ENCODE results near the gene SRSF9.
"Not testable (repeated sequence)": the region's sequence is repeated elsewhere in the genome, so short reads cannot be mapped to it uniquely, and the experiment has no call there.

Gene SRSF9, protein sequence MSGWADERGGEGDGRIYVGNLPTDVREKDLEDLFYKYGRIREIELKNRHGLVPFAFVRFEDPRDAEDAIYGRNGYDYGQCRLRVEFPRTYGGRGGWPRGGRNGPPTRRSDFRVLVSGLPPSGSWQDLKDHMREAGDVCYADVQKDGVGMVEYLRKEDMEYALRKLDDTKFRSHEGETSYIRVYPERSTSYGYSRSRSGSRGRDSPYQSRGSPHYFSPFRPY

DNA sequence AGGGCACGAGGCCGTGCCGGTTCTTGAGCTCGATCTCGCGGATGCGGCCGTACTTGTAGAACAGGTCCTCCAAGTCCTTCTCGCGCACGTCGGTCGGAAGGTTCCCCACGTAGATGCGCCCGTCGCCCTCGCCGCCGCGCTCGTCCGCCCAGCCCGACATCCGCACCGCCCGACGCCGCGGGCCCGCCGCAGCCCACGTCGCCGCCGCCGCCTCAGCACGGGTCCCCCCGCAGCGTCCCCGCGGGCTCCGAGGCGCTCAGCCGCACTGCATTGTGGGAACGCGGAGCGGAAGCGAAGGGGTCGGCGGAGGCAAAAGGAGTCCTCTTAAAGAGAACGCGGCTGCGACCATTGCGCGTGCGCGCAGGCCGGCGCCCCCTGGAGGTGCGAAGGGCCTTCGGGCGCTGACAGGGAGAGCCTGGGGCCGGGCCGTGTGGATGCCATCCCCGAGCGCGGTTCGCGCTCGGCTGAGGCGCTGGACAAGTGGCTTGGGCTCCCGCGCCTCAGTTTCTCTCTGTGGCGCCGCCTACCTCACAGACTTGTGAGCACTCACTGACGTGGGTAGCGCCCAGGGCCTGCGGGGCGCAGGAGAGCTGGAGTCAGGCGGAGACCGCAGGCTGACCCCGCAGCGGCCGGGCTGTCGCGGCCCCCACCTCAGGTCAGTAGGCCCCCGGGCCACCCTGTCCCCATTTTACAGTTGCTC lies at the start of gene SRSF9:
Gene SRSF9 (minus strand): TSS at position 299 of the 700 bp plus-strand sequence. CDS start 139 bp downstream, at position 160.
- DNase-seq (ENCODE audit: low read depth in 1 of 2, low spot score in 1 of 2), result peak; percentile 95 to 98

DNA sequence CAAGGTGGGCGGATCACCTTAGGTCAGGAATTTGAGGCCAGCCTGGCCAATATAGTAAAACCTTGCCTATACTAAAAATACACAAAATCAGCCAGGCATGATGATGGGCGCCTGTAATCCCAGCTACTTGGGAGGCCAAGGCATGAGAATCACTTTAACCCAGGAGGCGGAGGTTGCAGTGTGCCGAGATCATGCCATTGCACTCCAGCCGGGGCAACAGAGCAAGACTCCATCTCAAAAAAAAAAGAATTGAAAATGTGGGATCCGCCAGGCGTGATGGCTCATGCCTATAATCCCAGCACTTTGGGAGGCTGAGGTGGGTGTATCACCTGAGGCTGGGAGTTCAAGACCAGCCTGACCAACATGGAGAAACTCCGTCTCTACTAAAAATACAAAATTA lies 49.8 kb upstream of the SRSF9 start:
- DNase-seq (ENCODE audit: low read depth in 1 of 2, low spot score in 1 of 2), result not testable (repeated sequence)

DNA sequence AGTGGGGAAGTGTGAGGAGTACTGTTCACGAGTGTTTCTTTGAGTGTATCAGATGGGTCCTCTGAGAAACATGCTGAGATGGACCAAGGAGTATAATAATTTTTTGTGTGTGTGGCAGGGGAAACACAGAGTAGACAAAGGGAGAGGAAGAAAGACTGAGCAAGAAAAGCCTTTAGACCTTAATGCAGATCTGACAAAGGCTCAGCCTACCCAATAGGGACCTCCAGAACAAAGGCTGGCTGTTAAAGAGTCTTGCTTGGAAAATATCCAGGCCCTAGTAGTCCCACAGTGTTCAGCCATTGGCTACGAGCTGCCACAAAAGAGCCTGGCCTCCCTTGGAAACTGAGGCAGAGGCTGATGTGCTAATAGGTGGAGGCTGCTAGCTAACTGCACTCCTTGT lies 45.9 kb upstream of the SRSF9 start:
- no peak for DNase-seq (ENCODE audit: low read depth in 1 of 2, low spot score in 1 of 2)

DNA sequence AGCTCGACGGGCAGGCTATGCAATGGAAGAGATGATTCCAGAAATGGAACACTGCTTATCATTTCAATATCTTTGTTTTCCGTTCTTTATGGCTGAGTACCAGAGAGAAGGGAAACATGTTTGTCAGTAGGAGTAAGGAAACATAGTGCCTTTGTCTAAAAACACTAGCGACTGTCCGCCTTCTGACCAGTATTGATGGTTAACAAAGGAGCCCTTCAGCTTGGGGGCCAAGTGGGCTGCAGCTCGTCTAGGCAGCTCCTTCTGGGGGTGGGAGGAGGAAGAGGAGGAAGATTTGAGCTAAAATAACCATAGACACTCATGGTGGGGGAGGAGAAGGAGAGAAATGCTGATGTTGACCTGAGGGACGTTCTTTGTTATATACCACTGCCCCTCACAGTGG lies 44.5 kb upstream of the SRSF9 start:
- DNase-seq (ENCODE audit: low read depth in 1 of 2, low spot score in 1 of 2), result no peak

DNA sequence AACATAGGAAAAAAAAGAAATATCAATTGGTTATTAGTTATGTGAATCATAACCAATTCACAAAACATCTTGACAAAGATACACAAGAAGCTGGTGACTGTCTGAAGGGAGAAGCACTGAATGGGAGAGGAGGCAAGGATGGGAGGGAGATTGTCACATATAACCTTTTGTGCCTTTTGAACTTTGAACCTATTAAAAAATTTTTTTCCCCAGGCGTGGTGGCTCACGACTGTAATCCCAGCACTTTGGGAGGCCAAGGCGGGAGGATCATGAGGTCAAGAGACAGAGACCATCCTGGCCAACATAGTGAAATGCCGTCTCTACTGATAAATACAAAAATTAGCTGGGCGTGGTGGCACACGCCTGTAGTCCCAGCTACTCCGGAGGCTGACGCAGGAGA lies 39.0 kb upstream of the SRSF9 start:
- DNase-seq (ENCODE audit: low read depth in 1 of 2, low spot score in 1 of 2), result no peak

DNA sequence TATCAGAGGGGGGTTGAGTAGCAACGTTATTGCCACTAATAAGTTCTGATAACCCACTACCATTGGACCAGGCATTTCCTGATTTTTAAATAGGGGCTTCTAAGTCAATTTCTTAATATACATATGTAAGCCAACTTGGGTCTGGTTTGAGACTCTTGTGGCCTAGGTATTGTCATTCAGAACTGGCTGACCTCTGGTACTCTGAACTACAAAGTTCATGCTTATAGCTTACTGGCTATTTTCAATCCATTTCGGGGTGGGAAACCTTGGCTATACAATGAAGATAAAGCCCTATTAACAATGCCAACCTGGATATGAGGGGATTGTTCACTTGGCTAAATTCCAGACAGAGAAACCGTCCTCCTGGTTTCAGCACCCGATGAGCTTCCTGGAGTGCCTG lies 35.0 kb upstream of the SRSF9 start:
- no peak for DNase-seq (ENCODE audit: low read depth in 1 of 2, low spot score in 1 of 2)

DNA sequence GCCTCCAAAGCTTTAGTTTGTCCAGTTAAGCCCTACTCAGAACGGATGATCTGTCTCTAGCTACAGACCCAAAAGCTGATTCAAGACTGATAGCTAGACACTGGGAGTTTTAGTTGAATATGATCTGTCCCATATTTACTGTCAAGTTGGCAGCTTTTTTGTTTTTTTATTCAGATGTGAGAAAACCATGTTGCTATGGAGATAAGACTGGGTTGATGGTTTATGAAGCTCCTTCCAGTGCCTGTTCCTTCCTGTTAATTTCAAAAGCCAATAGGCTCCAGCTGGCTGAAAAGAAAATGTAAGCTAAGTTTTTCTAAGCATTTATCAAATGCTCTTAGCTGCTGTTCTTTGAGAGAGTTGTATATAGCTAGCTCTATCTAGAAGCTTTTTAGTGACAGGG lies 31.0 kb upstream of the SRSF9 start:
- no peak for DNase-seq (ENCODE audit: low read depth in 1 of 2, low spot score in 1 of 2)

DNA sequence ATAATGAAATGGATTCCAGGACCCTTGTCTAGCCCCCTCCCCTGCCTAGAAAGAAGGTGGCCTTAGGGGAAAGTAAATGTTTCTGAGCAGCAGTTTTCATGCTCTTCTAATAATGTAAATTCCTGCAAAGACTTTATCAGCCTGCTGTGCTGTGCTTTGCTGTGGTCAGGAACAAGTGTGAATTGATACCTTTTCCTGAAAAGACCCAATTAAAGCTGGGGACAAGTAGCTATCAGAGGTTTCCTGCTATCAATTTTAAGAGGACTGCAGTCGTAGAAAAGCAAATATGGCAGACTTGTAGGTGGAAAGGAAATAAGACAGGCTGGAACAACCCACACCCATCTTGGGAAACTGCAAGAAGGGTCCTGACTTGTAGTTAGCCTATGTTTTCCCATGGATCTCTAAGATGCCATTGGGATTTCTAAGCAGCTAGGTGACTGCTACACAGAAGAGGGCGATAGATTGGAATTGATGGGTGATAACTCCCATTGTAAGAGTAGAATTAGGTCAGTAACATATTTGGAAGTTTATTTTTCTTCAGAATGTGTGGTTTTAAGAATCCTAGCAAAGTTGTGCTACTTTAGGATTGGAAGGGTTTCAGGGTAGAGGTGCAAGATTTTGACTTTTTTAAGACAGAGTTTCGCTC lies 29.4 kb upstream of the SRSF9 start:
- DNase-seq (ENCODE audit: low read depth in 1 of 2, low spot score in 1 of 2), result no peak

DNA sequence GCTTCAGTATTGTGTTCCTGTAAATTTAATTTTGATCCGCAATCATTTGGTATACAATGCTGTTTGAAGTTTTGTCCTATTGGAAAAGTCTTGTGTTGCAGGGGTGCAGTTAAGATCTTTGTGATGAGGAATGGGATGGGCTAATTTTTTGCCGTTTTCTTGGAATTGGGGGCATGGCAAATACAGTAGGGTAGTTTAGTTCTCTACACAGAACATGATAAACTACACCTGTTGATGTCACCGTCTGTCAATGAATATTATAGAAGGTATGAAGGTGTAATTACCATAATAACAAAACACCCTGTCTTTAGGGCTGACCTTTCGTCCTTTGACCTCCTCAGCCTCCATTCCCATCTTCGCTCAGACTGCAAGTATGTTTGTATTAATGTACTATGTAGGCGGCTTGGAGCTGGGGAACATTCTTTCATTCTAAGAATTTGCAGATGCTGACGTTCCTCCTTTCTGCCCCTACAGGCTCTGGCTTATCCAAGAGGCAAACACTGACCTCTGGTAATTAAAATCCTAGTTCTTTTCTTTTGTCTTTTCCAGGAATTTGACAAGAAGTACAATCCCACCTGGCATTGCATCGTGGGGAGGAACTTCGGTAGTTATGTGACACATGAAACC lies 28.1 kb upstream of the SRSF9 start:
- DNase-seq (ENCODE audit: low read depth in 1 of 2, low spot score in 1 of 2), result no peak

DNA sequence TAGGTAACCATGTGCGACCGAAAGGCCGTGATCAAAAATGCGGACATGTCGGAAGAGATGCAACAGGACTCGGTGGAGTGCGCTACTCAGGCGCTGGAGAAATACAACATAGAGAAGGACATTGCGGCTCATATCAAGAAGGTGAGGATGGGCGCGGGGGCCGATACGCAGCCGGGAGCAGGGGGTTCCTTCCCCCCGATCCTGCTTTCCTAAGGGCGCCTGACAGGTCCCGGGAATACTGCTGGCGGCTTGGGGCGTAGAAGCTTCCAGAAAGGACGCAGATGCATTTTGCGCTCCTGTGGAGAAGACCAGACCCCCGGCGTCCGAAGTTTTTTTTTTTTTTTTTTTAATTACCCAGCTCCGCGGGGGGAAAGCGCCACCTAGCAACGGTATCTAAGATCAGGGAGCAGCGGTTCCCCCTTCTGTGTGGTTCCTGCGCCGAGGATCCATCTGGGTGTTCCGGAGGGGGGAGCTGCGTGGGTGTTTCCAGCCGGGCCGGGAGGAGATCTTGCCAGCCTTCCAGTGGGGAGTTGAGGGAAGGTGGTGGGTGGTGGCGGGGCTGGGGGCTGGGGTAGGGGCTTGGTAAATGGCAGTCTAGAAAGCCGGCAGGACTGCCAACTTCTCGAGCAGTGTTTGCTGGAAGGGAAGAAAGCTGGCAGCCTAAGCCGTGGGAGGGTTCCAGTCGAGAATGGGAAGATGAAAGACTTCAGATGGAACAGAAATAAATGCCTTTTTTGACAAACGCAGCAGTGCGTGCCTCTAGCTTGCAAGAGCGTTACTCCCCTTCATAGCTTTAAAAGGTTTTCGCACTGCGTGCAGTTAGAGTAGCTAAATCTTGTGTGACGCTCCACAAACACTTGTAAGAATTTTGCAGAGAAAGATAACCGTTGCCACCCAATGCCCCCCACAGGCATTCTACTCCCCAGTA lies 27.1 kb upstream of the SRSF9 start:
- peak; percentile 6 to 36 for DNase-seq (ENCODE audit: low read depth in 1 of 2, low spot score in 1 of 2)

DNA sequence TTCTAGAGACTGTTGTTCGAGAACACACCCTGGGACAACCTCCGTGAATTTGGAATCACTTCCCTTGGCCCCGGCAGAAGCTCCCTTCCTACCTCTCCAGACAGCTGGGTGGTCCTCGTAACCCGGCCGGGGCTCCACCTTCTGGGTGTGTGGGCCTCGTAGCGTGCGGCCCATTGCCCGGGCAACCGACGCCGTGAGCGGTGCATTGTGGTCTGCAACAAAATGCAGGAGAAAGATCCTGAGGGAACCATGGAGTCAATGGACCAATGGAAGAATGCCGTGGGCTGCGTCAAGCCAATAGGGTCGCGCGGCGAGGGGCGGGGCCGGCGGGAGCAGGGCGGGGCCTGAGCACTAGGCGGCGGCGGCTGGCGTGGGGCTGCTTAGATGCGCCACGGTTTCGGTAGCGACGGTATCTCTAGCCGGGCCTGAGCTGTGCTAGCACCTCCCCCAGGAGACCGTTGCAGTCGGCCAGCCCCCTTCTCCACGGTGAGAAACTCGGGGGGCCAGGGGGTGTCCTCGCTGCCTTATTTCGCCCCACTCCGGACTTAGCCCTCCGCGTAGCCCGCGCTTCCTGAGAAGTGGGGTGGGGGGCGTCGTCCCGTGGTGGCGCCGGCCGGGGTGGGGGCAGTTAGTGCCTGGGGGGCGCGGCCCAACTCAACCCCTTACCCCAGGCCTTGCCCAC lies 26.3 kb upstream of the SRSF9 start, which contains the start of gene DYNLL1:
Gene DYNLL1 (plus strand): TSS at position 383 of the 682 bp plus-strand sequence. CDS start 309 bp downstream, outside the sequence.
- DNase-seq (ENCODE audit: low read depth in 1 of 2, low spot score in 1 of 2), result peak; percentile 97

DNA sequence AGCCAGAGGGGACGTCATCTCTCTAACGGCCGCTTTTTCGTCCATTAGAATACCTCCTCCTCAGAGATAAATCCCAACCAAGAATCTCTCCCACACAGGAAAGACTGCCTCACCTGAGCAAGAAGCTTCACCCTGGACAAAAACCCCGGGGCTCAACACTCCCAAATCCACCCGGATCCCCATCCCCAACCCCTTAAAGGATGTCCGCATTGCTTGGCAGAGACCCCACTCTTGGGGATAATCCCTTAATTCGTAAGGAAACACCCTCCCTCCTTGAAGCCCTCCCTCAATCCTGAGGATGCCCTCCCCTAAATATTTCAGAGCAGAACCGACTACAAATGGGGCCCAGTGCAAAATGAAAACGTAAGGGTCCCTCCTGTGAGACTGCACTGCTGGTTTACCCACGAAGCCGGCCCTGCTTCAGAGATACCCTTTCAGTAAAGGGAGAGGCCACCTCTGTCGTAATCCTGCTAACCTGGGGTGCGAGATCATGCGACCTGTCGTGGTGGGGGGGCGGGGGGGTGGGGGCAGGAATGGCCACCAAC lies 25.7 kb upstream of the SRSF9 start:
- DNase-seq (ENCODE audit: low read depth in 1 of 2, low spot score in 1 of 2), result no peak

DNA sequence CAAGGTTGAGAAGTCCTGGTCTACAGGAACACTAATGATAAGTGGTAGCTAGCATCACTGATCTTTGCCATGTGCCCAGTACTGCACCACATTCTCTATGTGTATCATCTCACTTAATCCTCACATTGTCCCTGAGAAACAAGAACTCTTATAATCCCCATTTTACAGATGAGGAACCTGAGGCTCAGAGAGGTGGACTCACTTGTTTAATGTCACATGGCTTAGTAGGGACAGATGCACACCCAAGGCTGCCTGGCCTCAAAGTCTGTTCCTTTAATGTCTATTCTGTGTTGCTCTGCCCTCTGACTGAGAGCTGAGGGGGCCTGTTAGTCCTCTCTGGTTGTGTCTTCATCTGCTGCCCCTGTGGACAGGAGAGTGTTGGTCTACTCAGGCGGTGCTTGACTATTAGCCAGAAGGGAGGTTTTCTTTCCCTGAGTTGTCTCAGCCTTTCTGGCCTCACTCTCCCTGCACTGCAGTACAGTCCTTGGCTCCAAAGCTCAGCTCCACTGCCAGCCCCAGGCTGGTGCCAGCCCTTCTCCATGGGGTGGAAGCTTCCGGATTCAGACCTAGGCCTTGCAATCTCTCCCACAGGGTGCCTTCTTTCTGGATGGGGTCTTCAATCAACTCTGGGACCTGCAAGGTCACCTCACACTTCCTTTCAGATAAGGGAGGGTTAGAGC lies 21.4 kb upstream of the SRSF9 start:
- DNase-seq (ENCODE audit: low read depth in 1 of 2, low spot score in 1 of 2), result no peak

DNA sequence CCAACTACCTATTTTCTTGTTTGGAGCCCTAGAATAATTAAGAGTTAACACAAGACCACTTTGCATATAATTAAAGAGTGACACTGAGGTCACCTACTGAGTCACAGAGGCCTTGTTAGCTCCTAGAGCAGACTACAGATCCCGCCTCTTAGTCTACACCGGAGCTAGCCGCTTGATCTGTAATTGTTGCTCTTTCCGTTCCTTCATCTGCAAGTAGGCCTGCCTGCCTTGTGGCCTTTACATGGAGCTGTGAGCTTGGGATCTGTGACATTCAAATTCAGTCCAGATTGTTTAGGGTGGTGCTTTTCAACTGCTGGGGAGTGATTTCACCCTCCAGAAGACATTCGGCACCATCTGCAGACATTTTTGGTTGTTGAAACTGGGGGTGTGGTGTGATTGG lies 20.8 kb upstream of the SRSF9 start:
- DNase-seq (ENCODE audit: low read depth in 1 of 2, low spot score in 1 of 2), result no peak

DNA sequence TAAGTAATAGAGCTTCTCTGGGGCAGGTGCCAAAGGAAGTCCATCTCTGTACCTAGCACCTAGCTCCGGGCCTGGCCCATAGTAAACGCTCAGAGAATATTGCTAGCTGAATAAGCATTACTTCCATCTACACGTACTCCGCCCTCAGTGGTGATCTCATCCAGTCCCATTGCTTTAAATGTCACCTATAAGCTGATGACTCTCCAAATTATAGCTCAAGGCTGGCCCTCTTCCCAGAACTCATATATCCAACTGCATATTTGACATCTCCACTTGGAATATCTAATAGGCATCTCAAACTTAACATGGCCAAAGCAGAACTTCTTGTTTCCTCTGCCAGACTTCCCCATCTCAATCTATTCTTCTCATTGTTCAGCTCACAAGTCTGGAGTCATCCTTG lies 19.5 kb upstream of the SRSF9 start:
- DNase-seq (ENCODE audit: low read depth in 1 of 2, low spot score in 1 of 2), result no peak

DNA sequence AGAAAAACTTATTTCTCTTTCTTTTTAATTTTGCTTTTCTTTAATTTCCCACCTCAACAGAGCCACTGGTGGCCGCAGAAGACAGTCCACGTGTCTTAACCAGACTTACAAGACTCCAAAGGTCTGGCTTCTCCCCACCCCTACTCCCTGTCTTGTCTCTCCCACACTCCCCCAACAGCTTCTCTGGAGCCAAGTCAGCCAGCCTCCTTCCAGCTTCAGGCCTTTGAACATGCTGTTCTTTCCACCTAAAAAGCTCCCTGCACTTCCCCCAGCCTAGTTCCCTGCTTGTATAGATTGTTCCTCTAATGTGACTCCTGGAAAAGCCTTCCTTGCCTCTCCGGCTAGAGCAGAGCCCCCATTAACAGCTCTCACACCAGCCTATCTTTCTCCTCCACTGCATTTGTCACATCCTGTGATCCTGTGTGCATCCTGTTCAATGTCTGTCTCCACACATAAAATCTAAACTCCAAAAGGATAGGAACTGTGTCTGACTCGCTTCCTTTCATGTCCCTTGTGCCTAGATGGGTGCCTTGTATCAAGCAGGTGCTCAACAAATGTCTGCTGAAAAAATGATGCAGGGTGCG lies 18.6 kb upstream of the SRSF9 start:
- DNase-seq (ENCODE audit: low read depth in 1 of 2, low spot score in 1 of 2), result no peak

DNA sequence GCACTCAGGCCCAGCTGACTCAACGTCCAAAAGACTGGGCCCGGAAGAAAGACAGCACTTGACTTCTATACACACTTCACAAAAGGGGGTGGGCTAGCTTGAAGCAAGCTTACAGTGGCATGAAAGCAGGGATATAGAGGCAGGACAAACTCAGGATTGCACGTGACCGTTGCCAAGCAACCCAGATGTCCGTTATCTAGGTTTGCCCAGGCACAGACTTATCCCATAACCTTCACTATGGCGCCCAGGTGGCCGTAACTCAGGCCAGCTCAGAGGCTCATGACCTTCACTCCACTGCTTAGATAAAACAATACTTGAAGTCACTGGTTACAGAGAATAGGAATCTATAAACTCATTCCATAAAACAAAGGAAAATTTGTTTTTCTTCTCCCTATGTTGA lies 18.0 kb upstream of the SRSF9 start:
- DNase-seq (ENCODE audit: low read depth in 1 of 2, low spot score in 1 of 2), result not testable (repeated sequence)

DNA sequence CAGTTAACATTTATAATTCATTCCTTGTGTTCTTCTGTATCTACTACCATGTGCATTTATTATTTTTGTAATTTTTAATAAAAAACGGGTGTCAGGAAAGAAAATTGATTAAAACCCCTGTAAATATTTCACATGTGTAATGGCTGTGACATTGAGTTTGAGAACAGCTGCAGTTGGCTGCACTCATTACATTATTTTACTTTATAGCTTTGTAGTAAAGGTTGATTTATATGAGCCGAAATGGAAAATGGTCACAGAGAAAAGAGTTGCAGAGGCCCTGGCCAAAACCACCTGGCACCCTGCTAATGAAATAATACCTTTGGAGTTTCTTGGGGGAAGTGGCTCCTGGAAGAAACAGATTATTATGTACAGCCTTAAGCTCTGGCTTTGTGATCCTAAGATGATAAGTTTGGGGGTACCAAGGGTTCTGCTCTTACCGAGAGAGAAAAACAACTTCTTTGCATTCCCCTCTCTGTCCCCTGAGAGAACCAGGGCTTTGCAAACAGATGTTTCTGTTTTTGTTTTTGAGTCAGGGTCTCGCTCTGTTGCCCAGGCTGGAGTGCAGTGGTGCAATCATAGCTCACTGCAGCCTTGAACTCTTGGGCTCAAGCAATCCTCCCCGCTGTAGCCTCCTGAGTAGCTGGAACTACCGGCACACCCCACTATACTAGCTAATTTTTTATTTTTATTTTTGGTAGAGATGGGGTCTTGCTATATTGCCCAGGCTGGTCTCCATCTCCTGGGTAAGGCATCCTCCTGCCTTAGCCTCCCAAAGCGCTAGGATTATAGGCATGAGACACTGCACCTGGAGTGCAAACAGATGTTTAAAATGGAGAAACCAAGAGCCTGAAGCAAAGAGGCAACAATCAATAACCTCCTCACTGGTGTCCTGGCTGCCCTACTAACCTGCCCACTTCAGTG lies 16.7 kb upstream of the SRSF9 start:
- DNase-seq (ENCODE audit: low read depth in 1 of 2, low spot score in 1 of 2), result no peak
